BJ (cell line): ENCODE measurements around the gene CCDC116. TPM values are rescaled to one million over a fixed set of nuclear protein-coding genes. Genes with fewer than 3 reads are reported as not detected.

Experiments used
- CTCF ChIA-PET: fragments of 350-600 bp; formaldehyde crosslinking; extraction: SDS; loops from one replicate; lab custom pipeline; 2021; ENCODE audit warnings: antibody characterized with exemption, inconsistent platforms; lab: Yijun Ruan, JAX
- POLR2A ChIA-PET: fragments of 300-600 bp; sonication (Branson Sonifier 250); formaldehyde crosslinking; extraction: SDS; loops from one replicate; lab custom pipeline; 2021; ENCODE audit warnings: antibody characterized with exemption; lab: Charles Lee
- DNase-seq: peaks from one replicate; pipeline ENCODE4 v3.0.0-alpha.2; 2011; ENCODE audit warnings: low read depth
- H3K27me3 ChIP-seq: 2 replicates; pipeline ENCODE4 v1.6.0; 2011; ENCODE audit warnings: low read length; ENCODE audit not compliant: control insufficient read depth, insufficient read depth
- H3K36me3 ChIP-seq: 2 replicates; pipeline ENCODE4 v1.5.1; 2011; ENCODE audit warnings: low read length; ENCODE audit not compliant: control insufficient read depth, insufficient read depth
- H3K4me3 ChIP-seq: 2 replicates; pipeline ENCODE4 v1.5.1; 2011; ENCODE audit warnings: low read depth, mild to moderate bottlenecking, control low read depth, low read length
- polyA plus RNA-seq: library from polyadenylated mRNA; depleted of rRNA; stranded (reverse); fragments of >200 nt; gene quantifications from 2 replicates; pipeline ENCODE4 v1.2.3, GENCODE V29; 2011
- TF ChIP-seq, protein P1 (sequence below): IDR thresholded peaks from 2 replicates; pipeline ENCODE4 v1.5.1; 2011; ENCODE audit warnings: low read depth, mild to moderate bottlenecking, control low read depth, inconsistent platforms, low read length, moderate library complexity; ENCODE audit not compliant: insufficient read depth

CCDC116 gene
- polyA plus RNA-seq, 1 experiment, result 0.13 TPM

- no peak overlapping the region for H3K4me3 ChIP-seq
- peaks cover 7% of the 10 kb centered on the region for H3K36me3 ChIP-seq
- no peaks in the 10 kb centered on the region for H3K27me3 ChIP-seq
- ChIA-PET POLR2A (interaction anchor here (0.6 kb wide), 1 partner anchor 56 kb away, joined by 3 read pairs; no protein-coding TSS in a partner anchor), CTCF (interaction anchor here (0.6 to 1.2 kb wide), 7 partner anchors 8 to 810 kb away, joined by 3 to 5 read pairs (median 3); no protein-coding TSS in a partner anchor)
- TF ChIP-seq, protein P1, sequence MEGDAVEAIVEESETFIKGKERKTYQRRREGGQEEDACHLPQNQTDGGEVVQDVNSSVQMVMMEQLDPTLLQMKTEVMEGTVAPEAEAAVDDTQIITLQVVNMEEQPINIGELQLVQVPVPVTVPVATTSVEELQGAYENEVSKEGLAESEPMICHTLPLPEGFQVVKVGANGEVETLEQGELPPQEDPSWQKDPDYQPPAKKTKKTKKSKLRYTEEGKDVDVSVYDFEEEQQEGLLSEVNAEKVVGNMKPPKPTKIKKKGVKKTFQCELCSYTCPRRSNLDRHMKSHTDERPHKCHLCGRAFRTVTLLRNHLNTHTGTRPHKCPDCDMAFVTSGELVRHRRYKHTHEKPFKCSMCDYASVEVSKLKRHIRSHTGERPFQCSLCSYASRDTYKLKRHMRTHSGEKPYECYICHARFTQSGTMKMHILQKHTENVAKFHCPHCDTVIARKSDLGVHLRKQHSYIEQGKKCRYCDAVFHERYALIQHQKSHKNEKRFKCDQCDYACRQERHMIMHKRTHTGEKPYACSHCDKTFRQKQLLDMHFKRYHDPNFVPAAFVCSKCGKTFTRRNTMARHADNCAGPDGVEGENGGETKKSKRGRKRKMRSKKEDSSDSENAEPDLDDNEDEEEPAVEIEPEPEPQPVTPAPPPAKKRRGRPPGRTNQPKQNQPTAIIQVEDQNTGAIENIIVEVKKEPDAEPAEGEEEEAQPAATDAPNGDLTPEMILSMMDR, result peak; percentile 51
- no peak for DNase-seq
Measured at GRCh38 chr22:21624120-21624879, 8.3 kb upstream of the CCDC116 start.

DNA sequence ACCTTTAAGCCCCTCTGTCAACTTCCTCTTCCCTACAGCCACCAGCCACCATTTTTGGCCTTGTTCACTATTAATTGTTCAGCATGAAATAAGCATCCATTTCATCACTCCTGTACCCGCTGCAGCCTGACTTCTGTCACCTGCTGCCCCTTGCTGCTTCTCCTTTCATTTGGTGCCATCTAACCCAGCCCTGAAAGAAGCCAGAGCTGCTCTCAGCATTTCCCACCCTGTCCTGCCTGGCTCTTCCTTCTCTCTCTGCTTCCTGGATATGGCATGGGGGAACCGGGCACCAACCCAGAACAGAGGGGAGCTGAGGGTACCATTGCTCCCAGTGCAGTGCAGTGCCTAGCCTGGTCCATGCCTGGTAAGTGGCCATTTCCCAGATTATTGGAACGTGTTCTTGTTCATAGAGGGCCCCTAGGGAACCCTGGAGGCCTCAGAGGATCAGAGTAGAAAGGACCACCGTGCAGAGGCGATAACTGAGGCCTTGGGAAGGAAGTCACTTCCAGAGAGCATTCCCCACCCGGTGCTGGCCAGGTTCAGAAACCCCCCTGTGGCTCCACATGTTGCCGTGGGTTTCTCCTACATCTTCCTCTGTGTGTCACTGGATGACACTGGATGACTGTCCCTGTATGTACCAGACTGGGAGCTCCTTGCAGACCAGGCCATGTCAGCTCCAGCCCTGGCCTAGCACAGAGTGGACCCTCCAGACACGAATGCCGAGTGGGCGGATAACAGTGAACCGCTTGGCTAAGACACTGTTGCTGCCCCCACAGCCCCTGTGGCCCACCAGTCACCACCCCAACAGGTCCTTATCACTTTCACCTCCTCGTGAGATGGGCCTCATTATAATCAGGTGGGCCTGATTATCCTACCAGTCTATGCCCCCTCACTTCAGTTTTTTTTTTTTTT, 7.4 kb upstream of the CCDC116 start:
- ChIA-PET CTCF (interaction anchor here (0.6 to 1.4 kb wide), 8 partner anchors 9 to 811 kb away, joined by 3 to 5 read pairs (median 3); no protein-coding TSS in a partner anchor), POLR2A (interaction anchor here (0.6 kb wide), 1 partner anchor 57 kb away, joined by 3 read pairs; no protein-coding TSS in a partner anchor)
- H3K36me3 ChIP-seq, result peaks cover 7% of the 10 kb centered on the region
- no peak for DNase-seq
- TF ChIP-seq, protein P1, result no peak
- H3K4me3 ChIP-seq, result no peak overlapping the region
- no peaks in the 10 kb centered on the region for H3K27me3 ChIP-seq

DNA sequence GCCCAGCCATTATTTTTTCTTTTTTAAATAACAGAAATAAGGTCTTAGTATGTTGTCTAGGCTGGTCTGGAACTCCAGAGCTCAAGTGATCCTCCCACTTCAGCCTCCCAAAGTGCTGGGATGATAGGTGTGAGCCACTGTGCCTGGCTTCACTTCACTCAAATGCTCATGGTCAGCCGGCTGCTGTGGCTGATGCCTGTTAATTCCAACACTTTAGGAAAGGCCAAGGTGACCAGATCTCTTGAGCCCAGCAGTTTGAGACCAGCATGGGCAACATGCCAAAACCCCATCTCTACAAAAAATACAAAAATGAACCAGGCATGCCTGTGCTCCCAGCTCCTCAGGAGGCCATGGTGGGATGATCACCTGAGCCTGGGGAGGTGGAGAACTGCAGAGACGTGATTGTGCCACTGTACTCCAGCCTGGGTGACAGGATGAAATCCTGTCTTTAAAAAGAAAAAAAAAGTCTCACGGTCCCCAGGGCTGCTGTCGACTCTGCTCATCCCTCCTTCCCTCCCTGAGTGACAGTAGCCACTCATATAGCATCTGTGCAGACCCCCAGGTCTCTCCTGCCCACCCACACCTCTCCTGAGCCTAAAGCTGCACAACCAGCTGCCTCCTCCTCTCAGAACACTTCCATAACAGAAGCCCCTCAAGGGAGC, 6.4 kb upstream of the CCDC116 start:
- ChIA-PET CTCF (interaction anchor here (0.6 to 9.0 kb wide), 5 partner anchors 9 to 311 kb away, joined by 3 to 71 read pairs (median 3); partner anchors contain the start of gene SDF2L1), POLR2A (no interaction called here)
- Histone ChIP-seq H3K36me3 (peaks cover 7% of the 10 kb centered on the region), H3K27me3 (no peaks in the 10 kb centered on the region), H3K4me3 (no peak overlapping the region)
- TF ChIP-seq, protein P1, result no peak
- DNase-seq, result no peak

DNA sequence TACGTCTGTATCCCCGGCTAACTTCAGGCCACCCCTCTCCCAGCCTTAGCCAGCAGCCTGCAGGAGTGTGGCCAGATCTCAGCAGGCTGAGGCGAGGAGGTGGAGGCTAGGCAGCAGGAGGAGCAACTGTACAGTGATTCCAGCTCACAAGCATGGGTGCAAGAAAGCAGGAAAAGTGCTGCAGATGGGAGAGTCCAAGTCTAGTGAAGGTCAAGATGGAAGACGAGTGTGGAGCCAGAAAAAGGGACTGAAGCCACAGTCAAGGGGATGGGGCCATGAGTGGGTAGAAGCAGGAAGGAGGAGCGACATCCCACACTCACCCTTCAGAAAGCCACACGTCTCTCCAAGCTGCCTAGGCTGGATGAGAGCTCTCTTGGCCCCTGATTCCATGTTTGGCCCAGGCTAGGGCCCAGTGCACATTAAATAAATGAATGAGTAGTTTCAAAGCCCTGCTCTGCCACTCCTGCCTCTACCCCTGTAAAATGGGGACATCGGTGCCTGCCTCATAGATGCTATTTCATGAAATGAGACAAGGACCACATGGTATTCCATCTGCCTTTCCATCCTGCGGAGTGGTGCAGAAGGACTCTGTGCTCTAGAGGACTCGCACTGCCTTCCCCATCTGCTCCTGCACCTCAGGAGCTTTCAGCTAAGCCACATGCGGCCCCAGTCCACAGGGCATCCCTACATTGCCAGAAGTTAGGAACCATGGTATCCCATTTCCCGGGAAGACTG, 5.7 kb upstream of the CCDC116 start:
- DNase-seq, result no peak
- Histone ChIP-seq H3K36me3 (peaks cover 7% of the 10 kb centered on the region), H3K4me3 (no peak overlapping the region), H3K27me3 (no peaks in the 10 kb centered on the region)
- TF ChIP-seq, protein P1, result no peak
- POLR2A ChIA-PET, result no interaction called here
- CTCF ChIA-PET, result interaction anchor here (0.6 to 9.0 kb wide), 5 partner anchors 9 to 310 kb away, joined by 3 to 71 read pairs (median 3); partner anchors contain the start of gene SDF2L1
